GM21576 (cell line): ENCODE measurements around the gene B4GALT5.

Experiments
- ATAC-seq: cut with Tn5 transposase; IDR thresholded peaks from one replicate; pipeline ENCODE4 v1.9.1; 2021; ENCODE audit warnings: mild to moderate bottlenecking, moderate library complexity; ENCODE audit not compliant: unreplicated experiment

Gene B4GALT5

DNA sequence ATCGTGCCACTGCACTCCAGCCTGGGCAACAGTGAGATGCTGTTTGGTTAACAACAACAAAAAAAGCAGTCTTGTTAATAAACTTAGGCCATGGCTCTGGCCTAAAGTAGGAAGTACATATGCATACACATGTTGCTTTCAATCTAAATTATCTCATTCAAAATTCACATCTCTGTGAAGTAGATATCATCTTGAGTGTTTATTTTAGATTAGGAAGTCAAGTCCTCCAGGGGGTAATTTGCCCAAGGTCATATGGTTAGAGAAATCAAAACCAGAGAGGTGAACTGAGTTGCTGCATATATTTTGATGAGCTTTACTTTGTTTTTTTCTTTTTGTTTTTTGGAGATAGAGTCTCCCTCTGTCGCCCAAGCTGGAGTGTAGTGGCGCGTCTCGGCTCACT lies 52.8 kb downstream of the B4GALT5 start:
- no peak for ATAC-seq

DNA sequence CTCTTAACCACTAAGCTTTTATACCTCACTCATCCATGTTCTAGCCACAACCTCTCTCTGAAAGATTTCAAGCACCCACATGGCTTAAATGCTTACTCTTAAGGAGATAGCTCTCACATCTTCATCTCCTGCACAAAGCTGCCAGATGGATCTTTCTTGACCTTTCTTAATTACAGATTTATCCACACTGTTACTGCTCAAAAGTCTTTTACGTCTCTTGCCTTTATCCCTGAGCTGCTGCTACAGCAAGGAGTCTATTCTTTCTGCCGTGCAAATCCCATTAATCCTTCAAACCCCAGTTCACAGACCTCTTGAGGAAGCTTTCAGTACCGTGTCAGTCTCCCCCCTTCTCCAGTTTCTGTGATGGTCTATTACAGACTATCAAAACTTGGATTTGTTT lies 54.6 kb downstream of the B4GALT5 start:
- no peak for ATAC-seq

DNA sequence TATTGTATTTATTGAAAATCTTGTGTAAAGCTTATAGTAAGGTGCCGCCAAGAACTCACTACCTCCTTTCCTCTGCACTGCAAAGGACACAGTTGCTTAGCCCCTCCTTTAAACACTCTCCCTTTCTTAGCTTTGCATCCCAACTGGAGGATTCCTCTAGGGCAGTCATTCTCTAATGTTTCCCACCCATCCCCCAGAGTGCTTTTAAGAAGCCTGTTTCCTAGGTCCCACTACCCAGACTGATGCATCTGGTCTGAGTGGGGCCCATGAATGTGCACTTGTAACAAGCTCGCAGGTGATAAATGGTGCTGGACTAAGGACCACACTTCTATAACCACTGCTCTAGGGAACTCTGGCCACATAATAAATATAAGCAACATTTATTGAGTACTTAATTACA lies 55.2 kb downstream of the B4GALT5 start:
- no peak for ATAC-seq

DNA sequence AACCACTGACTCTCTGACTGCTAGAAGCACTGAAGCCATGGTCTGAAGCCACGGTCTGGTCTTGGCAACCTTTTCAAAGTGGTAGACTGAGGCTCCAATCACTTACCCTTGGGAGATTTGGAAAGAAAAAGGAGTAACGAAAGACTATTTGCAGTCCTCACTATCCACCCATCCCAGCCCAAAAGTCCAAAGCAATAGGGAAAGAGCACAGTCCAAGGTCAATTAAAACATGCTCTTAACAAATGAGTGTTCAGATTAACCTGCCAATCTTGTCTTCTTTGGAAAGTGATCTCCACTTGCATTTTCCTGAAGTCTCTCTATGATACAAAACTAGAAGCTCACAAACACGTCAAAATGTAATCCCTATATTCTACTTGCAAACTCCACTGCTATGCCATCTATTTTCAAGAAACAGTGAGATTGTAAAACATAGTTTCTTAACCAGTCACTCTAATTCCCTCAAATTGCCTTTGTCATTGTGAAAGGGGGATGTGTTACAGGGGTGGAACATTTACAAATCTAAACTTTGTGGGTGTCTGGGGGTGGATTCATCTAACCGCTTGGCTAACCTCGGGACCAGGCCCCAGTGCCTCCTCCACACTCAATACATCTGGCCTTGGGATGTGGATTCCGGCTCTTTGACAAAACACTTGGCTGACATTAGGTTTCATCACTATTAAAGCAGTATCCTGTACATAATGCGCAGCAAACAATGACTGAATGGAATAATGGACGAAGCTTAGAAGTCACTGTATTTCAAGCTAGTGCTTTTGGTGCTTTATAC lies 56.4 kb downstream of the B4GALT5 start:
- ATAC-seq, result no peak

DNA sequence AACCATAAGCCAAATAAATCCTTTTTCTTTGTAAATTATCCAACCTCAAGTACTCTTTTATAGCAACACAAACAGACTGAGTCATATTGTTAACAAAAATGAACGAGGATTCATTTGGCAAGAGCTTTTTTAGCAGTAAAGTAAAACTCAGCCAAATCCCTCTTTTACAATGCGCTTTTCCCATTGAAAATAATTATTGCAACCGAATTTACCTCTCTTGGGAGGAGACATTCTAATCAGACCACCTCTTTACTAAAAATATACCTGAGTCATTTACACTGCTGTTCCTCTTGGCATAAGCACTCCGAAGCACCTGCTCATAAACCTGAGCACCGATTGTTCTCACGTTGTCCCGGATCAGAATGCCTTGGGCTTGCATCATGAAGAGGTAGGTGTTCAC lies 57.4 kb downstream of the B4GALT5 start:
- no peak for ATAC-seq

DNA sequence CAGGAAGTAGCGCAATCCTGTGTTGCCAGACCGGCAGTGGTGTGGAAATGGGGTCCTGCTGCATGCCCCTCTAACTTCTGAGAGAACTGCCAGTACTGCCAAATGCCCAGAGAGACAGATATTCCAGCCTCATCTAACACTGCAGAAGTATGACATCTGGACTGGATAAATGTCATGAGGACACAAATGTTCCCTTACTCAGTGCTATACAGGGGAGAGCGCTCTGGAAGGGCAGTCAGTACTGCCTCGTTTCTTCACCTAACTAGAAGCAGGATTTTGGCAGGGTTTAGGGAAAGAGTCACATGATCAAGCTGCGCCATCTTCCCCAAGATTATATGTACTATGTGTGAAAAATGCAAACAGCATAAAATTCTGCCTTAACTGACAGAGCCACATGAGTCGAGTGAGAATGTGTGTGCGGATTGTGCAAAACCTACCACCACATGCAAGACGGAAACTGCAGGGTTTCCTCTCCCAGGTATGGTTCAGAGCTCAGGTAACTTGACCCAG lies 59.7 kb downstream of the B4GALT5 start:
- no peak for ATAC-seq

DNA sequence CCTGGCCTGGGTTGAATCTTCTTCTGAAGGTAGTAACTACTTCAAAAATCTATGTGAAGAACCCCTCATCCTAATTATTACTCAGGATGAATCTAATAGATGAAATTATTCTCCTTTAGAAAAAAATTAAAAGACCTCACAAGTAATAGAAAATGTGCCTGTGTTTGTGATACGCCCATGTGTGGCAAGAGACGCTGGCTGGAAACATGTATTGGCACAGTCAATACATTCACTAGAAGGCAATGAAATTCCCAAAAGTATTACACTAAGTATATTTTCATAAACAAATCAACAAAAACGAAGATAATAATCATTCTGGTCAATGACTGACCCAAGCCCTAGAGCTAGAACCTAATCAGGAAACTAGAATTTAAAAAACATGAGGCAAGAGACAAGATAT lies 64.0 kb downstream of the B4GALT5 start:
- no peak for ATAC-seq

DNA sequence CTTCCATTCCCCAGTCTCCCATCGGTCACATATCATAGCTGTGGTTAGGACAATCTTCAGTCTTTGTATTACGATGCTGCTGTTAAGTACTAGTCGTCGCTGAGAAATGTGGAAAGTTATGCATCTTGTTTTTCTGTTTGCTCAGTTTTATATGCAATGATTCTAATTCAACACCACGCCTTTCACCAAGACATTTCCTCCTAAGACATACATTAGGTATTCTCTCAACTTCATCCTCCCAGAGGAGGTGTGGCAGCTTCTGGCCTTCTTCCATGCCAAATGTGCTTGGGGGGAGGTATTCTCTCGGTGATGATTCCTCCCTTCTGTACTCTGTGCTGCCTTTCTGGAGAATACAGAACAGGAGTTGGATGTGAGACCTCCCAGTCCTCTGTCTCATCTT lies 66.1 kb downstream of the B4GALT5 start:
- ATAC-seq, result no peak

DNA sequence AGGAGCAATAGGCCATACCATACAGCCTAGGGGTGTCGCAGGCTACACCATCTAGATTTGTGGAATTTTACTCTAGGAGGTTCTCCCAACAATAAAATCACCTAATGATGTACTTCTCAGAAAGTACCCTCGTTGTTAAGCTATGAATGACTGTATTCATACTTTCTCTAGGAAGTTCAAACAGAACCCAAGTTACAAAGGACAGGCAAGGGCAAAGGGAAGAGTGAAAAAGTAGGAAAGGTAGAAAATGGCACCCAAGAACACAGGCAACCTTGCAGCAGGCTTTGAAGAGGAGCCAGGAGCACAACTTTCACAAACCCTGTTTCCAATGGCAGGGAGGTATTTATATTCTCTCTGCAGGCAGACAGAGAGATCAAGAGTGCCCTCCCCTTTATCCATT lies 67.2 kb downstream of the B4GALT5 start:
- ATAC-seq, result no peak

DNA sequence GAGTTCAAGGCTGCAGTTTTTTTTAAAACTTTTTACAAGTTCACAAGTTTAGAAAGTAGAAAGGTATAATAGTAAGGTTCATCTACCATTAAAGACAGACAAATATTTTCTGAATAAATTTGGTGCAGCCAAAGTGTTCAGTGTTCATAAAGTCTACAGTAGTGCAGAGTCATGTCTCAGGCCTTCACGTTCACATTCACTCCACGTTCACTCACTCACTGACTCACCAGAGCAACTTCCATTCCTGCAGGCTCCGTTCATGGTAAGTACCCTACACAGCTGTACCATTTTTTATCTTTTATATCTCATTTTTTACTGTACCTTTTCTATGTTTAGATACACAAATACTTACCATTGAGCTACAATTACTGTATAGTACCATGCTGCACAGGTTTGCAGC lies 67.6 kb downstream of the B4GALT5 start:
- no peak for ATAC-seq

DNA sequence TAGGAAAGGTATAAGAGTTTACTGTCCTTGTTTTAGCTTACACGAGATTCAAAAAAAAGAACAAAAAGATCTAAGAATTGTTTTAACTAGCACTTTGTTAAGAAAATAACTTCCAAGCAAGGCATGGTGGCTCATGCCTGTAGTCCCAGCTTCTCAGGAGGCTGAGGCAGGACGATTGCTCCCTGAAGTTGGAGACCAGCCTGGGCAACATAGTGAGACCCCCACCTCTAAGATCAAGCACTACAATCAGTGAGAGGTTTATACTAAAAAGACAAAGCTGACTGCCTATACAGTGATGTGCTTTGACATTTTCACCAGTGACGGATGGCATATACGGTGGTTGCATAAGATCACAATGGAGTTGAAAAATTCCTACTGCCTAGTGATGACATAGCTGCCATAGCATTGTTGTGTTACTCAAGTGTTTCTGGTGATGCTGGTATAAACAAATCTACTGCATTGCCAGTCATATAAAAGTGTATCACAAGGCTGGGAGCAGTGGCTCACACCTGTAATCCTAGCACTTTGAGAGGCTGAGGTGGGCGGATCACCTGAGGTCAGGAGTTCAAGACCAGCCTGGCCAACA lies 68.6 kb downstream of the B4GALT5 start:
- no peak for ATAC-seq

DNA sequence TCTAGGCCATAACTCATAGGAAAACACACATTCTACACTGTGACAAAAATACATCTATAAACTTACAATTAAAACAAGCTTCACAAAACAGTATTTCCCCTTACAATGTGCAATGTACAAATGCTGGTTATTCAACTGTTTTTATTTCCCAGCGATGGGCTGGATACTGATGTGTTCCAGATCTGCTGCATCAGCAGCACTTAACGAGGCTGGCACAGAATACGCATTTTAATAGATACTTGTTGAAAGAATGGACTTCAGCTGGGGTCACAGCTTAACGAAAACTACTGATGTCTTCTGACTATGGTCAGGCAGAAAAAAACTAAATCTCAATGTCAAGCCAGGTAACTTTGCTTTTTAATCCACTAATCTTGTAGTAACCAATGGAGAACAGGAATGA lies 70.9 kb downstream of the B4GALT5 start:
- no peak for ATAC-seq

DNA sequence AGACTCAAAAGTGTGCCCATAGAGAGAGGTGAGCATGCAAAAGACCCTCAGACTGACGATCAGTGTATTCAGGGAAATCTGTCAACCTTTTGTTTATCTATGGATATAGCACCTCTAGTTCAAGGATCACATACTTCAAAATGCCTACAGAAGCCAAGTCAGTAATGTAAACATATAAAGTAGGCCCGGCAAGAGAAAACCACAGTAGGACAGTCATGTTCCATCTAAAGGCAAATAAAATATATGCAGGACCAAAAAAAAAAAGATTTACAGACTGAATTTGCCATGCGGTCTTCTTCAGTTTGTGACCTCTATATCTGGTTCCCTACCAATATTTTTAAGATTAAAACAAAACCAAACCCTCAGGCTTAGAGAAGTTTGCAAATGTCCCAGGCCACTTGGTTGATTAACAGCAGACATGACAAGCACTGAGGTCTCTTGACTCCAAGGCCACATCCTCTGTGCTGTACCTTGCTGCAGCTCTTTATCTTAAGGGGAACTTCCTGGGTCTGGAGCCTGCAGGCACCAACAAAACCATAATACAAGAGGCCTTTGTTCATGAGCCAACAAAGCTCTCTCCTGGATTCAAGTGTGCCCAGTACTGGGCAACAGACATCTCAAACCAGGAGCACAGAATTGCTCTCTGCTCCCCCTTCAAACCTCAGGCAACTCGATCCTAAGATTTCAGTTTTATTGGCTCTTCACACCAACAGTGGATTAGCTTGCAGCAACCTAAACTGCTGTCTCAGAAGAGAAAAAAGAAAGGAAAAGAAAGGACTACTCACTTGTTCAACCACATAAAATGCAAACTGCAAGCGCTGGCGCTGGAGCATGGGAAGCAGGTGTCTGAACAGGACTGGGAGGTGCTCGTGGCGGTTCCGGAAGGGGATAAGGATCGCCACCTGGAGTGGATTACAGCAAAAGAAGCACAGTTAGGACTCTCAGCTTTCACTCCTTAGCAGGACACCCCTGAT lies 71.7 kb downstream of the B4GALT5 start:
- ATAC-seq, result no peak

DNA sequence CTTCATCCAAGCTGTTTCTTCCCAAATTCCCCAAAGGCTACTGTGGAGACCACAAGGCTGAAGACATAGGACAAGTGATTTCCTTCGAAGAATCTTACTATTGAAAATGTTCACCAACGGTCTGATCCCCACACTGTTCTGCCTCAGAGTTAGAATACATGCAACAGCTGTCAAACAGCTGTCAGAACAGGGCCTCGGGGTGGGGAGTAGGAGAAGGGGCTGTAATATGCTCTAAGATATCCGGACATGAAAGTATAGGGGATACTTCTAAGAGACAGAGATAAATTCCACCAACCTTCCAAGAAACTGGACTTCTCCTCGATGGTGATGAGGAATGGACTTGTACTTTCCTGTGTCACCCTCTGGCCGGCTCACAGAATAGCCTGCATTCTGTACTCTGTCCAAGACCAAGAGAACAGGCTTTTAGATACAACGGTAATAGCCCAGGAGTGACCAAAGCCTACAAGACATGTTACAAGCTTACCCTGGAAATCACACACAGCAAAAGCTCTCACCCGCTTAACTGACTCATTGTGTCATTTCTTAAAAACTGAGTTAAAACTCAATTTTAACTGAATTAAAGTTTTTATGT lies 76.5 kb downstream of the B4GALT5 start:
- ATAC-seq, result no peak

DNA sequence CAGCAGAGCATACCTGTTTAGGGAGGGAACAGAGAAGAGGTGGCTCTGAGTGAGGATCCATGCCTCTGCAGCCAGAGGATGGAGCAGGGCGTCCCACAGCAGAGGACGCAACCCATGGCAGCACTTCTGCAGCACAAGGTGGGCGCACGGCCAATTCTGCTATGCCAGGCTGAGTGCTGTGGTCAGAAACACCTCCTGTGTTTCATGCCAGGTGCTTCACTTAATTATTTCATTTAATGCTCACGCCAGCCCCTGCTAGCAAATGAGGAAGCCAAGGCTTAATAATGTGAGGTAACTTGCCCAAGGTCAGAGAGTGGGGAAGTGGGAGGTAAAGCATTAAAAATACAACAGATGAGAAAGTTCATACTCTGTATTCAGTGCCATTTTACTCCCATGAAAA lies 77.2 kb downstream of the B4GALT5 start:
- no peak for ATAC-seq

DNA sequence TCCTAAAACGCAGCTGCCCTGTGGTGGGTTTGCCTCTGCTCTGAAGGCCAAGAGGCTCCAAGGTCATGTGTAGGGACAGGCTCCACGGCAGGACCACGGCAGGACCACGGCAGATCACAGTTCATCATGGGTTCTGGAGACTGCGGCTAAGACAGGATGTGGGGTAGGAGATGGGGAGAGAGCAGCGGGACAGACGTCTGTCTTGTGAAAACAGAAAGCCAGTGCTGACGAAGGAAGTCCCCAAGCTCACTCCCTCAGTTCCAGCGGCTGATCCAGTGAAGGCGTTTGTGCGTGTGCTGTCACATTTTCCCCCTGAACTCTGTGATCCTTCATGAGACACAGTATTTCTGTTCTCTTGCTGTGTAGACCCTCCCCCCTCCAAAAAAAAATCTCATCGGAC lies 77.8 kb downstream of the B4GALT5 start:
- ATAC-seq, result no peak

DNA sequence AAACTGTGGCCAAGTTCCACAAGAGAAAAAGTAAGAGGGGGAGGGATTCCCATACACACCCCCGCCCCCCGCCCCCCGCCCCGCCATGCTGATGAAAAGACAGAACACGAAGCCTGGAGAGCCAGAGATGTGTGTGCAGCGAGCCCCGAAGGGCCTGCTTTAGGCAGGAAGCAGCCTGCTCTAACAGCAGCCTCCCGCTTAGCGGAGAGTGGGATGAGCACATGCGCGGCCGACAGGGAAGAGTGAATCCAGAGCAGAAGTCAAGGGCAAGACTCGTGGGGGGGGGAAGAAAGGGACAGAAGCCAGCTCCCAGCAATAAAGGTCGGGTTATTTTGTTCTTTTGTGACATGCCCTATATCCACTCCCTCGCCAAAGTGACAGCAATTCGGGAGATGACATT lies 78.5 kb downstream of the B4GALT5 start:
- no peak for ATAC-seq

DNA sequence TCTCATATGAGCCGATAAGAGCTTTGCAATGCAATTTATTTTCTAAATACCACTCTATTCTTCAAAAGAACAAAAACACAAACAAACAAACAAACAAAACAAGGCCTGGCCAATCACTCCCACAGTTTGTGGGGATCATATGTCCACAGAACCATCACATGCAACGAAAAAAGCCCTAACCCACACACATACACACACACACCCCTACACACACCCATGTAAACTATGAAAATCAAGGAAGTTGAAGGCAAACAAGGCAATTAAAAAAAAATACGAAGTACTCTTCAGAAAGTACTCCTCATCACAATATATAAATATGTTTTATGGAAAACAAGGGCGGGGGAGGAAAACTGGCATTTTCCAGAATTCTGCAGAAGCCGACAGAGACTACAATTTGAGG lies 79.6 kb downstream of the B4GALT5 start:
- ATAC-seq, result no peak

DNA sequence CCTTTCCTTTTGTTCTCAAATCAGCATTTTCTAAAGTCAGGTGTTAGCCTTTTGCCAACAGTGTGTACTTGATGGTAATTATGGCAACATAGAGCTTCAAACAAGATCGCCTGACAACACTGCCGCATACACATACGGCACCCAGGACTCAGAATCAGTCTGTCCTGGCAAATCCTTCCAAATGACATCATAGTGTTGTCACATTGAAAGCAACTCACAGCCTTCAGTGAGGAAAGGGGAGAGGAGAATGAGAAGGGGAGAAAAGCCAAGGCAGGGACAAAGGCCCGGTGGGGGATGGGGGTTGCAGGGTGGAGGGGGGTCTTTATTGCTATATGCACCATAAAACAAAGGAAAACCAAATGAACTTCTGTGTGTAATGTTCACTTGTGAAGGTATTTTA lies 80.0 kb downstream of the B4GALT5 start:
- no peak for ATAC-seq

DNA sequence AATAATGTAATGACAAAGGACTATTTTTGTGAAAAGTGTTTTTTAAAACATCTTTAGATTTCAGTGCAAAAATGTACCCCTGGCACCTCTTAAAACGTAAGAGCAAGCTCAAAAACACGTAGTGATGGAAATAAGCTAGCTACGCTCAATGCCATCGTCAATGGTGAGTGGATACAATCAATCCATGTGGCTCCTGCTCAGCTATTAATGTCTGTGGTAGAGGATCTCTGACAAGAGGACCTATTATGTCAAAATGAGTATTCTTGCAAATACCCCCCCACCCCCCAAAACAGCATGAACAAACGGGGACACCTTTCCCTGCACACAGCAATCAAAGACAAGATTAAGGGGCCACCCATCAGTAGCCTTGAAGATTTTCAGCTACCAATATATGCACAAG lies 80.7 kb downstream of the B4GALT5 start:
- no peak for ATAC-seq

DNA sequence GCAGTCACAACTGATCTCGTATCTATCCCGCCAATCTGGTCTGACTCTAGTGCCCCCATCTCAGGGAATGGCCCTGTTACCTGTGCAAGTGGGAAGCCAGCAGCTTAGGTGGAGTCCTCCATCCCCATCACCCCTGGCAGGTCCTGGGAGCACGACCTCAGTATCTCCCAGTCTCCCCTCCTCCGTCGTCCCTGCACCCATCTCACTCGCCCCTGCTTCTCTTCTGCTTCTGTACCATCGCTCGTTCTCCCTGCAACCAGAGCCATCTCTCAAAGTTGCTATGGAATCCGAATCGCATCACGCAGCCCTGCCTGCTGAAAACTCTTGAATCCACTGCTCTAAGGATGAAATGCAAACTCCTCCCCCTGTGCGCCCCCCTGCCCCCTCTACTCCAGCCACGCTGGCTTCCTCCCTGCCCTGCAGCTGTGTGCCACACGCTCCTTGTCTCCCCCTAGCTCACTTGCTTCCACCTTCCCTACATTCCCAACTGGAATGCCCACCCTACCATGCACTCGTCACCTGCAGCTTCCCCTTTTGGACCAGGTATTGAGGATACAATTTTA lies 81.7 kb downstream of the B4GALT5 start:
- no peak for ATAC-seq
